Dedifferentiated amniotic fluid mesenchymal stem cell (primary cell): ENCODE data around the gene CASP14.
"Not testable (repeated sequence)": the region's sequence is repeated elsewhere in the genome, so short reads cannot be mapped to it uniquely, and the experiment has no call there.

Experiments
- DNase-seq: peaks from one replicate; pipeline ENCODE4 v3.0.0-alpha.2; 2016; ENCODE audit errors: extremely low spot score

The CASP14 gene

DNA sequence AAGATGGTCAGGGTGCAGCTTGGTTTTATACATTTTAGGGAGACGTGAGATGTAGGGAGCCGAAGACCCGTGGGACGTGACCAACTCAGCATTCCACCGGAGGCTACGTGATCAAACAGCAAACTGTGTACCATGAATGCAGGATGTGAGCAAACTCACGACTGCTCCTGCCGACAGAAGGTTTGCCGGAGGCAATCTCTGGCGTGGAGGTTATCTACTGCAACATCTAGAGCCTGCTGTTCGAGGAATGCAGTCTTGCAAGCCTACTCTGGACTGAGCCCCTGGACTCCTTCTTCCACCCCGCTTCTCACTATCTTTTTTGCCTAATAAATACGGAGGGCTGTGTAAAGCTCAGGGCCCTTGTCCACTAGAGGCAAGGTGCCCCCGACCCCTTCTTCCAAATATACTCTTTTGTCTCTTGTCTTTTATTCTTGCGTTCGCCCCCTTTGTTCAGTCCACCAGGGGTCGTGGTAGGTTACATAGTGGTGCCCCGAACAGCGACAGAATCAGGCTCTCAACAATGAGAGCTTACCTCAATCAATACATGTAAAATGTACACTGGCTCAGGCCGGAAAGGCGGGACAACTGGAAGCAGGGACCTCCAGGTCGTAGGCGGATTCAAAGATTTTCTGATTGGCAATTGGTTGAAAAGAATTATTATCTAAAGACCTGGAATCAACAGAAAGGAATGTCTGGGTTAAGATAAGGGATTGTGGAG lies 23.8 kb downstream of the CASP14 start:
- no peak for DNase-seq

DNA sequence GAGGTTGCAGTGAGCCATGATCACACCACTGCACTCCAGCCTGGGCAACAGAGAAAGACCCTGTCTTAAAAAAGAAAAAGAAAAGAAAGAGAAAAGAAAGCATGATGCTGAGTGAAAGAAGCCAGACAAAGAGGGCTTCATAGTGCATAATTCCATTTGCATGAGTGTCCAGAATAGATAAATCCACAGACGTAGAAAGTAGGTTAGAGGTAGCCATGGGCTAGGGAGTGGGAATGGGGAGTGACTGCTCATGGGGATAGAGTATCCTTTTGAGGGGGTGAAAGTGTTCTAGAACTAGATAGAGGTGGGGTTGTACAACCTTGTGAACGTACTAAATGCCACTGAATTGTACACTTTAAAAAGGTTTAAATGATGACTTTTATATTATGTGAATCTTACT lies 25.1 kb downstream of the CASP14 start:
- no peak for DNase-seq

DNA sequence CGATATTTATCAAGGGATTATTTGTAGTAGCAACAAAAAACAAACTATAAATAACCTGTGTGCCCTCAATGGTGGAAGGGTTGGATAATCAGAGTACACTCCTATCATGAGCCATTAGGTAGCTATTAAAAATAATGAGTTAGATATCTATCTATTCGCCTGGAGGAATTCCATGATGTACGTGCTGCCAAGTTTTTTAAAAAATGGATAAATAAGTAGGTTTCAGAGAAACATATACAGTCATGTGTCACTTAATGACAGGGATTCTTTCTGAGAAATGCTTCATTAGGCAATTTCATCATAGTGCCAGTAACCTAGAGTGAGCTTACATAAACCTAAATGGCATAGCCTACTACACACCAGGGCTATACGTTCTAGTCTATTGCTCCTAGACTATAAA lies 26.5 kb downstream of the CASP14 start:
- no peak for DNase-seq

GRCh38 chr19:15080002-15080401 lies 30.7 kb downstream of the CASP14 start:
- DNase-seq, result not testable (repeated sequence)

DNA sequence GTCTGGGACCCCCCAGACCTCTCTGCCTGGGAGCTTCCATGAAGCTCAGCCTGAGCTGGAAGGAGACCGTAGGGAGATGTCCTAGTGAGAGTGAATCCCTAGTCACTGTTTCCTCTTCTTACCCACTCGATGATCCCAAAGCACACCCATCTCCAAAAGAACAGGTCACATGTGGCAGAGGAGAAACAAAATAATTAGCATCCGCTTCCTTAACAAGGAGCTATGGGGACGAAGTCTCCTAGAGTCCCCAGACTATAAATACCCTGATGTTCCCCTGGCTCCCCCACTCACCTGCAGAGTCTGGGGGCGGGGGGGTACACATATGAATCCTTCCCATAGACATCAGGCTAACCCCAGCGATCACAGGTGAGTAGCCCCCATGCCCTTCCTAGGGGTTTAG lies 32.6 kb downstream of the CASP14 start, which contains the start of gene OR1I1:
OR1I1 (plus strand) TSS at position 301 of the 400 bp plus-strand sequence. CDS start 4,855 bp downstream, outside the sequence.
- no peak for DNase-seq

DNA sequence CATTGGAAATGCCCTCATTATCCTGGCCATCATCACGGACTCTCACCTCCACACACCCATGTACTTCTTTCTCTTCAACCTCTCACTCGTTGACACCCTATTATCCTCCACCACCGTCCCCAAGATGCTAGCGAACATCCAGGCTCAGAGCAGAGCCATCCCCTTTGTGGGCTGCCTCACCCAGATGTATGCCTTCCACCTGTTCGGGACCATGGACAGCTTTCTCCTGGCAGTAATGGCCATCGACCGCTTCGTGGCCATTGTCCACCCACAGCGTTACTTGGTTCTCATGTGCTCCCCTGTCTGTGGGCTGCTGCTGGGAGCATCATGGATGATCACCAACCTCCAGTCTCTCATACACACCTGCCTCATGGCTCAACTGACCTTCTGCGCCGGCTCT lies 37.9 kb downstream of the CASP14 start:
- DNase-seq, result no peak

DNA sequence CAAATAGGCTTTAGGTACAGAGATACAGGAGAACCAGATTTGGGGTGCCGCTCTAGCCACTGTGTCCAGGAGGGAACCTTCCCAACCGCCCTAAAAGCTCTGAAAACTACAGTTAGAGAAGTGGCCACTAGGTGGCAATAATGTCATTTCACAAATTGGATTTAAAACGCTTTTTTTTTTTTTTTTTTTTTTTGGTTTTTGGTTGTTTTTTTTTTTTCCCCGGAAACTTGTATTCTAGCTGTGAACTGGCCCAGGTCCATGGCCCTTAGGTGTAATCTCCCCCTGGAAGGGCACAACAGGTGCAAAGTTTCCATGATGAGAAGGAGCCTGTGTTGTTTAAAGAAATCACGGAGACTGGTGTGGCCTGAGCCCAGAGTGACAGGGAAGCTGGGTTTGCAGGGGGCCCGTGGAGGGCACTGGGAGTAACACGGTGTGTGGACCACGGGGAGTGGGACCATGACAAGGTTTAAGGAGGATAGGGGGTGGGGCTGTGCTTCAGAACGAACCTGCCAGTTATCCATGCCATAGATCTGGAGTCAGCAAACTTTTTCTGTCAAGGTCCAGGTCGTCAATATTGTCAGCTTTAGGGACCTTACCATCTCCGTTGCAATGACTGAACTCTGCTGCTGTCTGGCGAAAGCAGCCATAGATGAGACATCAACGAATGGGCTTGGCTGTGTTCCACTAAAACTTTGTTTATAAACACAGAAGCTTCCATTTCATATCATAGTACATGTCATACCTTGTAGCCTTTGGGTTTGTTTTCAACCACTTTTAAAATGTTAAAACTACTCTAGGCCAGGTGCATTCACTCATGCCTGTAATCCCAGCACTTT lies 42.9 kb downstream of the CASP14 start:
- peak; percentile 72 for DNase-seq

GRCh38 chr19:15093001-15093400 lies 43.7 kb downstream of the CASP14 start:
- no peak for DNase-seq

GRCh38 chr19:15096223-15096622 lies 46.9 kb downstream of the CASP14 start:
- DNase-seq, result no peak

- not testable (repeated sequence) for DNase-seq
Measured at GRCh38 chr19:15097980-15098379, 48.7 kb downstream of the CASP14 start.

- DNase-seq, result no peak
Measured at GRCh38 chr19:15098460-15098859, 49.2 kb downstream of the CASP14 start.

GRCh38 chr19:15099017-15099582 lies 49.8 kb downstream of the CASP14 start:
- DNase-seq, result no peak

GRCh38 chr19:15101479-15102082 lies 52.3 kb downstream of the CASP14 start:
- no peak for DNase-seq

- DNase-seq, result no peak
Measured at GRCh38 chr19:15104003-15104402, 54.7 kb downstream of the CASP14 start.

DNA sequence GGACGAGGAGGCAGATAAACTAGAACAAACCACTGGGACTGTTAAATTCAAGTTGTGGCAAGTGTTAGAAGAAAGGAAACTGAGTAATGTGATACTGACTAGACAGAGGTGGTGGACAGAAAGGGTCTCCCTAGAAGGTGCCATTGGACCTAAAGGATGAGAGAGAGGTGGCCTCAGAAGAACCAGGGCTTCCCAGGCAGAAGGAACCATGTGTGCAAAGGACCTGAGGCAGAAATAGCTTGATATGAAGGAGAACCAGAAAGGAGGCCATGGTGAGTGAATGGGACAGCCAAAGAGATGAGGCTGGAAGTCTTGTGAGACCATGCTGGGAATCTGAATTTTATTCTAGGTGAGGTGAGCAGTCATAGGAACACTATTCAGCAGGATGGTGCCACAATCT lies 55.1 kb downstream of the CASP14 start:
- no peak for DNase-seq

GRCh38 chr19:15105044-15105443 lies 55.8 kb downstream of the CASP14 start:
- no peak for DNase-seq

DNA sequence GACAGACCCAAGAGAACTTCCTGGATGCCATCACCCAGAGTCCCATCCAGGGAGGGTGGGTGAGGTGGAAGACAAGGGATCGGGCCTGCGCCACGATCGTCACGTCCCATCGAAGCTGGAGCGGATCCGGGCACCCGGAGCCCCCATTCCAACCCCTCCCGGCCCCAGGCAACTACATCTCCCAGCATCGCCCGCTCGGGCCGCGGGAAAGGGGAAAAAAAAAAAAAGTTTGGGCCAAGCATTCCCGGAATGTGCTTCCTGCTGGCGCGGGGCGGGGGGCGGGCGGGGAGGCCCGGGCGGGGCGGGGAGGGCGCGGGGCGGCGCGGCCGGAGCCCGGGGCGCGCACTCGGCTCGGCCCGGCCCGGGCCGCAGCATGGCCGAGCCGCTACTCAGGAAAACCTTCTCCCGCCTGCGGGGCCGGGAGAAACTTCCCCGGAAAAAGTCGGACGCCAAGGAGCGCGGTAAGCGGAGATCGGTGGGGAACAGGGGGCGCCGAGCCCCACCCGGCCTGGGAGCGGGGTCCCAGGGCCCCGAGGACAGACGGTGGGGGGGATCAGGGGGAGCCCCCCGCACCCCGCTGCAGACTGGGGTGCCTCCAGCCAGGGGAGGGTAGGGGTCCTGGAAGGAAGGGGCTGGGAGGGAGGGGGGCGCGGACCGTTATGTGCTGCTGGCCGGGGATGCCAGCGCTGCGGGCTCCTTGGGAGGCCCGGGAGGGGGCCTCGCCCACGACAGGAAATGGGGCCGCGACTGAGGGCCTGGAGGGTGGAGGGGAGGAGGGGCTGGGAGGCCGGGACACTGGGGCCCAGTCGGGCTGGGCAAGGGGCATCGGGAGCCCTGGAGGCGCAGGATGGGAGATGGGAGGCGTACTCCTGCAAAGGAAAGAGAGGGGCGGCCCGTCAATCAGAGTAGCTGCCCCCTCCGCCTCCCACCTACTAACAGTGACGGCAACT lies 58.1 kb downstream of the CASP14 start, which contains the start of gene SYDE1:
SYDE1 (plus strand) TSS at position 341 of the 950 bp plus-strand sequence; CDS start at position 374, 33 bp downstream.
- DNase-seq, result peak; percentile 69
